Heart left ventricle (tissue), 16 donors: ENCODE data around the gene CASK. TPM values are rescaled to one million over a fixed set of nuclear protein-coding genes. Genes with fewer than 3 reads are reported as not detected.

Experiments
- ATAC-seq, 4 donors: fragments of 200-7000 bp; cut with Tn5 transposase; one replicate each; pipeline ENCODE4 v1.9.1; 2020 to 2022; ENCODE audit warnings: moderate library complexity in 4 of 4, mild to moderate bottlenecking in 3 of 4, moderate number of reproducible peaks in 1 of 4
- DNase-seq, 5 donors: peaks; one replicate each; pipeline ENCODE4 v3.0.0-alpha.2; 2020
- H3K27ac ChIP-seq, 12 donors: fragments of 200-600 bp; sonication (generic) in 4 of 12; one replicate each; pipeline versions ENCODE4 v1.5.0 to v1.8.0; 2016 to 2022; ENCODE audit warnings: mild to moderate bottlenecking in 2 of 12
- H3K27me3 ChIP-seq, 9 donors: fragments of 200-600 bp; sonication (generic) in 2 of 9; one replicate each; pipeline versions ENCODE4 v1.5.1 to v1.8.0; 2016 to 2022; ENCODE audit warnings: mild to moderate bottlenecking in 3 of 9
- H3K36me3 ChIP-seq, 9 donors: fragments of 200-600 bp; sonication (generic) in 2 of 9; one replicate each; pipeline versions ENCODE4 v1.5.0 to v1.8.0; 2018 to 2022; ENCODE audit warnings: mild to moderate bottlenecking in 2 of 9
- H3K4me1 ChIP-seq, 12 donors: fragments of 200-600 bp; sonication (generic) in 4 of 12; one replicate each; pipeline versions ENCODE4 v1.5.0 to v1.8.0; 2016 to 2022; ENCODE audit warnings: mild to moderate bottlenecking in 3 of 12
- H3K4me3 ChIP-seq, 12 donors: fragments of 200-600 bp; sonication (generic) in 4 of 12; one replicate each; pipeline versions ENCODE4 v1.5.0 to v1.8.0; 2017 to 2022; ENCODE audit warnings: mild to moderate bottlenecking in 9 of 12, moderate library complexity in 4 of 12
- H3K9me3 ChIP-seq, 12 donors: fragments of 200-600 bp; sonication (generic) in 4 of 12; one replicate each; pipeline versions ENCODE4 v1.5.0 to v1.8.0; 2016 to 2022; ENCODE audit warnings: mild to moderate bottlenecking in 1 of 12
- CTCF ChIP-seq, 12 donors: fragments of 200-600 bp; sonication (generic) in 4 of 12; IDR thresholded peaks; one replicate each; pipeline versions ENCODE4 v1.5.0 to v1.8.0; 2018 to 2022; ENCODE audit warnings: antibody characterized with exemption in 12 of 12, mild to moderate bottlenecking in 5 of 12
- POLR2A ChIP-seq, 2 donors: fragments of 450-650 bp; IDR thresholded peaks; one replicate each; pipeline ENCODE4 v1.6.1; 2017; ENCODE audit warnings: antibody characterized with exemption in 2 of 2, mild to moderate bottlenecking in 2 of 2, moderate library complexity in 2 of 2
- WGBS, 4 donors: extraction: QIAGEN DNeasy Blood & Tissue Kit in 2 of 4; methylation state at CpG; one replicate each; pipeline versions ENCODE4 v1.1.5 to v1.1.7; 2013 to 2018; 5-methylcytosine and 5-hydroxymethylcytosine counted together
- intact Hi-C, 10 donors: fragments of 100-400 bp; cut with DNase I; formaldehyde crosslinking; loops; one replicate each; pipeline versions ENCODE4 v1.11.1 to v1.14.2; 2022
- polyA plus RNA-seq, 2 donors: library from polyadenylated mRNA; stranded (reverse); fragments of 200-250 nt; gene quantifications; one replicate each; pipeline ENCODE4 v1.2.3, GENCODE V29; 2013
- total RNA-seq, 9 donors: library from RNA; depleted of rRNA in 2 of 9; stranded (reverse); fragments of >200 nt in 2 of 9; fragmentation: NEBNext Ultra II Directional in 3 of 9; extraction: Animal tissue kit (Norgen Biotek cat#: 25700) in 3 of 9; gene quantifications; one replicate each; pipeline versions ENCODE4 v1.1.0 to v1.2.4, GENCODE V29; 2016 to 2023
- donor health status: ischemic (EF 13 %, LVEDD 7.1; RV severe dilation, severe dysfunction).
- donor health status: healthy with polysubstance abuse.
- donor health status: DM: no; HTN: yes; CAD: no.
- donor health status: DM: no; HTN: no; CAD: no.
- donor health status: ischemic (EF 25% LVEDD 6.9; RV normal size, moderate dysfunction).
- donor health status: ischemic (EF 25% LVEDD 5.7; RV mildly dilated, moderate dysfunction).
- donor health status: healthy.
- donor health status: DM: yes; HTN: yes; CAD: no.
- donor health status: ischemic (EF 35%, LVEDD 5.7; RV mildly dilated, moderate dysfunction).
- donor health status: nonischemic (EF 11% LVEDD 7.7; RV severe dilation, severe dysfunction).
- donor health status: DM: yes; HTN: yes; CAD: no.
- donor health status: PGD.
- donor health status: ischemic (EF 29% LVEDD 5.4; RV normal size, mild dysfunction).
- donor health status: nonischemic (EF 23%, LVEDD 6.1; RV moderate dilation, normal function).

The CASK gene
- total and polyA plus RNA-seq, 11 donors, result 2.9 to 25.6 (median 13.6) TPM

- ATAC-seq (peak in 2 of 4 donors; percentile 34 to 41), DNase-seq (no peak)
- intact Hi-C loops, result no loop called here
- Histone ChIP-seq H3K27me3 (no peaks in the 10 kb centered on the region), H3K36me3 (no peaks in the 10 kb centered on the region), H3K4me3 (no peak overlapping the region), H3K4me1 (peaks cover 0 to 6% (median 0%) of the 10 kb centered on the region in 12 donors), H3K27ac (no peak overlapping the region), H3K9me3 (peaks cover 0 to 4% (median 0%) of the 10 kb centered on the region in 12 donors)
- WGBS, 4 donors, result 55 to 66% (median 62%) methylated on average over 3 to 4 of the region's 4 CpGs
- no peak for TF ChIP-seq POLR2A (IDR thresholded peaks at IDR 0.05)
- no peak for TF ChIP-seq CTCF (IDR thresholded peaks at IDR 0.05)
These were observed 100.0 kb downstream of the CASK start for GRCh38 chrX:41823402-41823801.

GRCh38 chrX:41822892-41823291 lies 100.5 kb downstream of the CASK start:
- DNase-seq (no peak), ATAC-seq (no peak)
- peaks cover 0 to 4% (median 0%) of the 10 kb centered on the region in 12 donors for H3K9me3 ChIP-seq
- no peaks in the 10 kb centered on the region for H3K27me3 ChIP-seq
- TF ChIP-seq POLR2A (IDR thresholded peaks at IDR 0.05), result no peak
- no peak for TF ChIP-seq CTCF (IDR thresholded peaks at IDR 0.05)
- H3K4me3 ChIP-seq, result no peak overlapping the region
- H3K36me3 ChIP-seq, result no peaks in the 10 kb centered on the region
- 63 to 88% (median 69%) methylated on average over 2 of the region's 2 CpGs for WGBS, 4 donors
- intact Hi-C loops, result no loop called here
- no peak overlapping the region for H3K27ac ChIP-seq
- peaks cover 0 to 6% (median 0%) of the 10 kb centered on the region in 12 donors for H3K4me1 ChIP-seq

GRCh38 chrX:41808047-41808446 lies 115.3 kb downstream of the CASK start:
- intact Hi-C loops, result no loop called here
- no peaks in the 10 kb centered on the region for H3K36me3 ChIP-seq

GRCh38 chrX:41802958-41803357 lies 120.4 kb downstream of the CASK start:
- 77 to 81% (median 79%) methylated on average over 6 of the region's 6 CpGs for WGBS, 4 donors
- no peaks in the 10 kb centered on the region for H3K36me3 ChIP-seq
- H3K27ac ChIP-seq, result no peak overlapping the region
- peaks cover 0 to 9% (median 0%) of the 10 kb centered on the region in 12 donors for H3K9me3 ChIP-seq
- no peak for ATAC-seq
- no peak for DNase-seq
- no peak overlapping the region for H3K4me3 ChIP-seq
- peaks cover 0 to 4% (median 0%) of the 10 kb centered on the region in 9 donors for H3K27me3 ChIP-seq
- H3K4me1 ChIP-seq, result no peaks in the 10 kb centered on the region
- intact Hi-C loops, result no loop called here
- TF ChIP-seq POLR2A (IDR thresholded peaks at IDR 0.05), result no peak
- TF ChIP-seq CTCF (IDR thresholded peaks at IDR 0.05), result peak in 3 of 12 donors; percentile 11 to 18 (median 17)

More at GRCh38 chrX:41808047-41808446, 115.3 kb downstream of the CASK start:
- Histone ChIP-seq H3K27ac (no peak overlapping the region), H3K9me3 (peaks cover 0 to 17% (median 0%) of the 10 kb centered on the region in 12 donors), H3K4me1 (no peaks in the 10 kb centered on the region), H3K4me3 (no peak overlapping the region), H3K27me3 (no peaks in the 10 kb centered on the region)
- DNase-seq (no peak), ATAC-seq (no peak)
- 56 to 70% (median 66%) methylated on average over 5 of the region's 5 CpGs for WGBS, 4 donors
- TF ChIP-seq POLR2A (IDR thresholded peaks at IDR 0.05) (no peak), CTCF (IDR thresholded peaks at IDR 0.05) (no peak)
